Vagina (tissue), 2 donors: Measurements from ENCODE around the gene TLE7.

Source experiments
- POLR2A ChIP-seq, 2 donors: fragments of 450-650 bp; IDR thresholded peaks; one replicate each; pipeline ENCODE4 v1.6.1; 2017; ENCODE audit warnings: antibody characterized with exemption in 2 of 2, mild to moderate bottlenecking in 2 of 2, moderate library complexity in 2 of 2
- TF ChIP-seq, protein P1 (sequence below), 3 experiments: fragments of 450-650 bp in 2 of 3; fragments of 200-600 bp in 1 of 3; sonication (generic) in 1 of 3; IDR thresholded peaks; one replicate each; pipeline ENCODE4 v1.5.1; 2017 to 2019; ENCODE audit warnings: antibody characterized with exemption in 3 of 3, mild to moderate bottlenecking in 2 of 3, moderate library complexity in 2 of 3

- TF ChIP-seq, protein P1, sequence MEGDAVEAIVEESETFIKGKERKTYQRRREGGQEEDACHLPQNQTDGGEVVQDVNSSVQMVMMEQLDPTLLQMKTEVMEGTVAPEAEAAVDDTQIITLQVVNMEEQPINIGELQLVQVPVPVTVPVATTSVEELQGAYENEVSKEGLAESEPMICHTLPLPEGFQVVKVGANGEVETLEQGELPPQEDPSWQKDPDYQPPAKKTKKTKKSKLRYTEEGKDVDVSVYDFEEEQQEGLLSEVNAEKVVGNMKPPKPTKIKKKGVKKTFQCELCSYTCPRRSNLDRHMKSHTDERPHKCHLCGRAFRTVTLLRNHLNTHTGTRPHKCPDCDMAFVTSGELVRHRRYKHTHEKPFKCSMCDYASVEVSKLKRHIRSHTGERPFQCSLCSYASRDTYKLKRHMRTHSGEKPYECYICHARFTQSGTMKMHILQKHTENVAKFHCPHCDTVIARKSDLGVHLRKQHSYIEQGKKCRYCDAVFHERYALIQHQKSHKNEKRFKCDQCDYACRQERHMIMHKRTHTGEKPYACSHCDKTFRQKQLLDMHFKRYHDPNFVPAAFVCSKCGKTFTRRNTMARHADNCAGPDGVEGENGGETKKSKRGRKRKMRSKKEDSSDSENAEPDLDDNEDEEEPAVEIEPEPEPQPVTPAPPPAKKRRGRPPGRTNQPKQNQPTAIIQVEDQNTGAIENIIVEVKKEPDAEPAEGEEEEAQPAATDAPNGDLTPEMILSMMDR (IDR thresholded peaks at IDR 0.05) = no peak
- TF ChIP-seq POLR2A (IDR thresholded peaks at IDR 0.05) = no peak
Measured at GRCh38 chr16:71460941-71461340, 19.1 kb upstream of the TLE7 start.
